ENCODE data around the gene PLA1A. TPM values are rescaled to one million over a fixed set of nuclear protein-coding genes. Genes with fewer than 3 reads are reported as not detected.

The PLA1A gene
- total RNA-seq, 1 donor from 2014 or later, result 15.0 TPM

- H3K4me1 ChIP-seq, result peaks cover 0 to 4% of the 10 kb centered on the region in 2 donors
- no peaks in the 10 kb centered on the region for H3K9me3 ChIP-seq
- intact Hi-C loops (cut with DNase I), result loop anchor here (10.0 kb wide), 3 partner anchors 425 to 755 kb away; partner anchors contain the start of genes B4GALT4 and GSK3B
- H3K36me3 ChIP-seq, result peaks cover 24 to 30% of the 10 kb centered on the region in 2 donors
- no peak for DNase-seq (ENCODE audit: low spot score in 2 of 2)
- H3K27ac ChIP-seq, result peak overlapping the region; percentile 45 to 48
- H3K4me3 ChIP-seq, result no peak overlapping the region
- no peaks in the 10 kb centered on the region for H3K27me3 ChIP-seq
- TF ChIP-seq CTCF (IDR thresholded peaks at IDR 0.05), result no peak
These were observed 72.4 kb downstream of the PLA1A start for GRCh38 chr3:119669906-119670570.

- Histone ChIP-seq H3K9me3 (no peaks in the 10 kb centered on the region), H3K27me3 (no peaks in the 10 kb centered on the region), H3K4me1 (peaks cover 3 to 15% of the 10 kb centered on the region in 2 donors), H3K36me3 (peaks cover 24 to 30% of the 10 kb centered on the region in 2 donors), H3K4me3 (no peak overlapping the region), H3K27ac (peak overlapping the region; percentile 38 to 47)
- no peak for TF ChIP-seq CTCF (IDR thresholded peaks at IDR 0.05)
- no peak for DNase-seq (ENCODE audit: low spot score in 2 of 2)
- intact Hi-C loops (cut with DNase I), result loop anchor here (10.0 kb wide), 3 partner anchors 422 to 752 kb away; partner anchors contain the start of genes B4GALT4 and GSK3B
These were observed 75.1 kb downstream of the PLA1A start for GRCh38 chr3:119672776-119673175.

GRCh38 chr3:119673875-119674274, 76.2 kb downstream of the PLA1A start:
- Histone ChIP-seq H3K27ac (peak overlapping the region; percentile 38 to 47), H3K4me3 (no peak overlapping the region), H3K9me3 (no peaks in the 10 kb centered on the region), H3K4me1 (peaks cover 3 to 18% of the 10 kb centered on the region in 2 donors), H3K36me3 (peaks cover 22% of the 10 kb centered on the region in 2 donors), H3K27me3 (no peaks in the 10 kb centered on the region)
- TF ChIP-seq CTCF (IDR thresholded peaks at IDR 0.05), result no peak
- intact Hi-C loops (cut with DNase I), result loop anchor here (10.0 kb wide), 3 partner anchors 421 to 751 kb away; partner anchors contain the start of genes B4GALT4 and GSK3B
- DNase-seq (ENCODE audit: low spot score in 2 of 2), result no peak

- peaks cover 19 to 22% of the 10 kb centered on the region in 2 donors for H3K36me3 ChIP-seq
- H3K4me3 ChIP-seq, result peak overlapping the region; percentile 12 to 80
- peak overlapping the region; percentile 93 for H3K27ac ChIP-seq
- DNase-seq (ENCODE audit: low spot score in 2 of 2), result no peak
- TF ChIP-seq CTCF (IDR thresholded peaks at IDR 0.05), result no peak
- peaks cover 3 to 18% of the 10 kb centered on the region in 2 donors for H3K4me1 ChIP-seq
- H3K9me3 ChIP-seq, result no peaks in the 10 kb centered on the region
- intact Hi-C loops (cut with DNase I), result loop anchor here (10.0 kb wide), 3 partner anchors 419 to 749 kb away; partner anchors contain the start of genes B4GALT4 and GSK3B
- no peaks in the 10 kb centered on the region for H3K27me3 ChIP-seq
These were observed 77.6 kb downstream of the PLA1A start for GRCh38 chr3:119675188-119675874.

- Histone ChIP-seq H3K36me3 (peaks cover 19 to 22% of the 10 kb centered on the region in 2 donors), H3K9me3 (no peaks in the 10 kb centered on the region), H3K4me3 (peak overlapping the region; percentile 56 to 80), H3K27ac (peak overlapping the region; percentile 93), H3K4me1 (peaks cover 3 to 18% of the 10 kb centered on the region in 2 donors), H3K27me3 (no peaks in the 10 kb centered on the region)
- intact Hi-C loops (cut with DNase I), result loop anchor here (2.0 to 10.0 kb wide), 5 partner anchors 27 to 749 kb away; partner anchors contain the start of genes B4GALT4, CFAP91 and GSK3B
- DNase-seq (ENCODE audit: low spot score in 2 of 2), result no peak
- TF ChIP-seq CTCF (IDR thresholded peaks at IDR 0.05), result no peak
These were observed 78.3 kb downstream of the PLA1A start for GRCh38 chr3:119676020-119676419.

Measured in ascending aorta (tissue), 2 donors.